Stimulated activated CD4-positive, alpha-beta T cell treated with anti-CD3 and anti-CD28 coated beads, Interleukin-4, amount 100 ng/mL, for 48 hours (primary cell): ENCODE results near the gene IGDCC3.
A peak's percentile ranks its signal among the peaks of the same experiment; 100 is the strongest.

Experiments
- DNase-seq, 2 donors: peaks; one replicate each; pipeline ENCODE4 v3.0.0-alpha.2; 2020; ENCODE audit warnings: low read depth in 2 of 2

IGDCC3 gene

DNA sequence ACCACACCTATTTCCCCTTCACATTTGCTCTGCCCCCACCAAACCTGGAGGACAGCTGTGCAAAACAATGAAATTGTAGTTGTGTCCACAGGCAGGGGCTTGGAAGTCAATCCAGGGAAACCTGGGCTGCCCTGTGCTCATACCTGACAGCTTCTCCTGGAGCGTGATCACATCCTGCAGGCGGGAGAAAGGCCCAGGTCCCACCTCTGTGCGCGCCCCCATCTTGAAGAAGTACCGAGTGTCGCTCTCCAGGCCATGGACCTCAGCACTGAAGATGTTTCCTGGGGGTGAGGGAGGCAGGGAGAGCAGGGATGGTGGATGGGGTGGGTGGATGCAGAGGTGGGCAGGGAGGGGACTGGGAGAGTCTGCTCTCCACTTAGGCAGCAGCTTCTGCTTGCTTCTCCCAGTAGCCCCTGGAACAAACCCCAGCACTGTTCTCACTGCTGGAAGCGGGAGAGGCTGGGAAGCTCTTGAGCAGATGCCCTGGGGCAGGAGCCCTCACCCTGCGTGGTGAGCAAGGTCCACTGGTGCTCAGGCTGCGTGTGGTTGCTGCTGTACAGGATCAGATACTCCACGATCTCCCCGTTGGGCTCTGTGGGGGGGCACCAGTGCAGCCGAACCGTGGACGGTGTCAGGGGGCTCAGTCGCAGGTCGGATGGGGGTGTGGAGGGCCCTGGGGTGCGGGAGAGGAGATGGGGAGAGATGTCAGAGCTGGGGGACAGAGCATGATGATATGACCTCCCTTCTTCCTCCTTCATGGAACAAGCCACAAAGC is 10.7 kb upstream of the IGDCC3 start:
- no peak for DNase-seq

DNA sequence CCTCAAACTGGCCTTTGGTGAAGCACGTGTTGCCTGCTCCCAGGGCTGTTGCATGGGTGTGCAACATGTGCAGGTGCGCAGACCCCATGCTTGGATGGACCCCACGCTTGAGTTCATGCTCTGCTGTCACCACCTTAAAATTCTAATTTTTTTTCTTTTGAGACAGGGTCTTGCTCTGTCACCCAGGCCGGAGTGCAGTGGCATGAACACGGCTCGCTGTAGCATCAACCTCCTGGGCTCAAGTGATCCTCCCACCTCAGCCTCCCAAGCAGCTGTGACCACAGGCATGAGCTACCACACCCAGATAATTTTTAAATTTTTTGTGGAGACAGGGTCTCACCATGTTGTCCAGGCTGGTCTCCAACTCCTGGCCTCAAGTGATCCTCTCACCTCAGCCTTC is 9.1 kb upstream of the IGDCC3 start:
- DNase-seq = no peak

DNA sequence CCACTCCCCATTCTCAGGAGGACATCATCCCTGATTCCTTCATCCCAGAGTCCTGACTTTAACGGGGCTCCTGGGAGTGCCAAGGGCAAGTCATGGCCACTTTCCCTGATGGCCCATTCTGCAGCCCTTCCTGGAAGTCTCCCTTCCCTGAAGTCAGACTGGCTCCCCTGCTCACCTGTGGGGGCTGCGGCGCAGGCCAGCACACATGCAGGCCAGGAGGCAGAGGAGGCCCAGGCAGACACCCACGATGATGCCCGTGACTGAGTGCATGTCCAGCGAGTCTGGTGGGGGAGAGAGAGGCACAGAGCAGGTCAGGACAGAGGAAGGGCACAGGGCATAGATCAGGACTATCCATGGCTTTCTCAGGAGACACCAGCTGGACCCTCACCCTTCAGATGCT is 8.6 kb upstream of the IGDCC3 start:
- DNase-seq = no peak

DNA sequence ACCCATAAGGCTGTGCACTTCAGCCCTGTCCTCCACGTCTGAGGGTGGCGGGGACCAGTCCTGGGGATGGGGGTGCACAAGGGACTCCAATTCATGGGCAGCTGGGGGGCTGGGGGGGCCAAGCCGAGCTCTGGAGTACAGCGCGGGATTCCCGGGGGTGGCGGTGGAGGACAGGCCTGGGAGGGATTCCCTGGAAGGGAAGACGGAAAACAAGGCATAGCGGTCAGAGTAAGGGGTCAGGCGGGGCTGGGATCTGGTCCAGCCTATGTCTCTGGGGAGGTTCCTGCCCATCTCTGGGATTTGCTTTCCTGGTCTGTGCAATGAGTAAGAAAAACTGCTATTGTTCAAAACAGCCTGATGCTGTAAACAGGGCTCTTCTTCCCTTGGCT is 8.1 kb upstream of the IGDCC3 start:
- DNase-seq = no peak

DNA sequence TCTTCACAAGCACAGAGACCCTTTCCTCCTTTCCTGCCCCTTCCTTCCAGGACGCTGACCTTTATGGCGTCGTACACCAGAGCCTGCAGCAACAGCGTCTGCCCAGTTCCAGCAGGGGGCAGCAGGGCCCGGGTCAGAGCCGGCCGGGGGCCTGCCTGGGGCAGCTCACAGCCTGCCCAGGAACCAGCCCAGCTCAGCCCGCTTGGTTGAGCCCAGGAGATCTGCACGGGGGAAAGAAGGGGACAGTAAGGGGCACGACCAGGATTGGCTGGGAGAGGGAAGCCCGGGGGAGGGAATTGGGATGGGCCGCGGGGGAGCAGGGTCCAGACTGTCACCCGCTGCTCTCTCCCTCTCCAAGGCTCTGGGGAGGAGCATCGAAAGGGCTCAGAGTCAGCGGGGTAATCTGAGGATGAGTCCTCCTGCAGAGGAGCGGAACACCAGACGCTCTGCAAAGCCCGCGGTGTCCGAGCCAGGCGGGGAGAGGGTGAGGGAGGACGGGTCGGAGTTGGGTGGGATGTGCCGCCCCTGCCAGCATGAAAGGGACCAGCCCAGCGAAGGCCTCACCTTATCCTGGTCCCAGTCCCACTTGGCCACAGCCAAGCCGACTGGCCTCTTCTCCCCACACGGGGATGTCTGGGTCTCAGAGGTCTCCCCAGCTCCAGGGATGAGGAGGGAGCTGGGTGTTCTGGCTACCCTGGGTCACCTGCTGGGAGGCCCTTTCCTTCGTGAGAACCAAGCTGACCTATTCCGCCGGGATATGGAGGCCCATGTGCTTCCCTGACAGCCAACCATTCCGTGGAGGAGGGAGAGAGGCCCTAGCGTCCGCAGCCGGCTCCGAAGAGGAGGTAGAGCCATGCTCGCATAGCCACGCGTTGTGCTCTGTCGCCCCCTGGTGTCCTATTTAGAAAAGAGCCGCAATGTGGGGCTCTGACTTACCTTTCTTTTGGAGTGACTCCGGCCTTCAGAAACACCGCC is 7.4 kb upstream of the IGDCC3 start:
- peak; percentile 79 to 81 for DNase-seq

DNA sequence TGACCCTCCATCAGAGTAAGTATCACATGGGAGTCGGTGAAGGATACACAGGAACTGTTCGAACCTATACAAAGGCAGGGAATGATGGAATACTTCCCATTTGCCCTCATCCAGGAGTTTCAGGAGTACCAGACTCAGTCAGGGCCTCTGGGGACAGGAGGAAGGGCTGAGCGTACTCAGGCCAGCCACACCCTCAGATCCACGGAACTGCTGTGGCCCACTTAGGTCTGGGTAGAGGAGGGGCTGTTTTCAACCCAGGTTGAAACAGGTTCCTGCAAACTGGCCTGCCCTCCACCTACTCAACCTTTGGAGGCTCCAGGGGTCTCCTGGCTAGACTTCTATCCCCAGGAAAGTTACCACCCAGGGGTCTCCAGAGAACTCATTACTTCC is 6.7 kb upstream of the IGDCC3 start:
- DNase-seq = no peak

DNA sequence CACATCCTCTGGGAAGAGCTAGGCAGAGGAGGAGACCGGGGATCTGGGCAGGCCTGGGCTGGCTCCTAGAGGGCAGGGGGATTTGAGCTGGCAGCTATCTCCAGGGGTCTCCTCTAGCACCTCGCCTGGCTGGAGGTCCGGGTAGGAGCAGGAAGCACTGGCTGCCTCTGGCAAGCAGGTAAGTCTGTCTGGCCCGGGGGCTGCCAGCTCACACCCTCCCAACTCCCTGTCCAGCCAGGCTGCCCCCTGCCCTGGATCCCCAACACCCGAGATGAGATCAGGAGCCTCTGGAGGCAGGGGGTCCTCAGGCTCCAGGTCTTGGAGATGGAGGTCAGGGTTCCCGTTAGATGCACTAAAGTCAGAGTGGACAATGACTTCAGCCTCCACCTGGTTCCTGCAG is 6.2 kb upstream of the IGDCC3 start:
- DNase-seq = no peak

DNA sequence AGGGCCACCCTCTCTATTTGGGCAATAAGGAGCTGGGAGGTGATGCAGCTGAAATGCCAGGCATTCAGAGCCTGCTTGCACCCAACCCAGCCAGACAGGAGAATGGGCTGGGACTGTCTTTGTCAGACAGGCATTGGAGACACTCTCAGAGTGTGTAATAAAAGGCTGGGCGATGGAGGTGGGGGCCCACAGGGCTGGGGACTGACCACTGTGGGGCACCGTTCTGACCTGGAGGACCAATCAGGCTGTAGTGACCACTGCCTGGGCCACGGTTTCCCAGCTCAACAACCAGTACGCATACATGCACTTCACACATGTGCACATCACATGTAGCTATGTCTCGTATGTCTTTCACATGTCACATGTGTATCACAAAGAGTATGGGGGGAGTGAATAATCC is 5.7 kb upstream of the IGDCC3 start:
- no peak for DNase-seq

DNA sequence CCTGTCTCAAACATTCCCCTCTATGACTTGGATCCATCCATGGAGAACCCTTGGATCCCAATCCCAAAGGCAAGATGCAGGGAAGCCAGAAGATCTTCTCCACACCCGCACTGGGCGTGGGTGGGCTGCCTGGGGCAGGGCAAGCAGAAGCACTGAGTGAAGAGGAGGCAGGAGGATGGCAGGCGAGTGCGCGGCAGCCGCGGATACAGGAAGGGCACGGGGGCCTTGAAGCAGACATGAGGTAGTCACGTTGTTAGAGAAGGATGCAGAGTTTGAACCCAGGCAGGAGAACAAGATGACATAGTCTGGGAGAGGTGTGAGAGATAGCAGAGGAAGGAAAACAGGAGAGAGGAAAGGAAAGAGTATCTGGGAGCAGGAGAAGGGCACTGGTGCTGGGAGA is 5.1 kb upstream of the IGDCC3 start:
- DNase-seq = no peak

DNA sequence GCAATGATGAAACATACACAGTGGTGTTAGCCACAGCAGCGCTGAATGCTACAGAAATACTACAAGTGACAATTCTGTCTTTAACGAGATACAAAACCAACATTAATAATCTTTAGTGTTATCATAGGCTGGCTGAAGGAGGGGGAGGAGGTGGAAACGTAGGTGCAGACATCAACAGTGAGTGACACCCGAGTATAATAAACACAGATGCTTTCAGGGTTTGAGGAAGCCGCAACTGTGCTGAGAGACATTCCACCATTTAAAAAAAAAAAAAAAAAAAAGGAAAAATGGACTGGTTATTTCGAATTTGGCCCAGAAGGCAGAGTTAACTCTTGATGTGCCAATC is 4.3 kb upstream of the IGDCC3 start:
- DNase-seq = no peak

DNA sequence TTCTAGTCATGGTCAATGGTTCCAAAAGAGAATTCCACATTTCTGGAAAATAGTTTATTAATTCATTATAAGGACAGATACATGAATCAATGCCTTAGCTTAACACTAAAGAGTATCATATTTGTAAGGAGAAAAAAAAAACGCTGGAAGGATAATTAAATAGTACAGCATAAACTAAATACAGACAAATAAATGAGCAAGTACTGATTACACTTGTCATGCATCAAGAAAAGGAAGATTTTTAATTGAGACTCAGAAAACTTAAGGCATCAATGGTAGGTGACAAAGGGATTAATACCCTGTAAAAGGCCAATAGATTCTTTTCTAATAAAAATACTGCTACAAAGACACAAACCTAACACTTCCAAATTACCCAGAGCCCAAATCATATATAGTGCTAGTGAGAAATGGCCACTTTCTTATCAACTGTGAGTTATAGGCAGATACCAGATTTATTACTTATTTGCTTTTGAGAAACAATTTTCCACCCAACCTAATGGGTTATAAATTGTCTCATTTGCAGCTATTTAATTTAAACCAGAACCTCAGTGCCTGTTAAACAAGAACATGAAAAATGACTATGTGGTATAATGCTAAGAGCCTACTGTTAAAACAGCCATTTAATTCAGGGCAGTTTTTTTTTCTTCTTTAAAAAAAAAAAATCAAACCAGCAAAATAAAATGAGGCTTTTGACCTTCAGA is 3.8 kb upstream of the IGDCC3 start:
- DNase-seq = no peak

DNA sequence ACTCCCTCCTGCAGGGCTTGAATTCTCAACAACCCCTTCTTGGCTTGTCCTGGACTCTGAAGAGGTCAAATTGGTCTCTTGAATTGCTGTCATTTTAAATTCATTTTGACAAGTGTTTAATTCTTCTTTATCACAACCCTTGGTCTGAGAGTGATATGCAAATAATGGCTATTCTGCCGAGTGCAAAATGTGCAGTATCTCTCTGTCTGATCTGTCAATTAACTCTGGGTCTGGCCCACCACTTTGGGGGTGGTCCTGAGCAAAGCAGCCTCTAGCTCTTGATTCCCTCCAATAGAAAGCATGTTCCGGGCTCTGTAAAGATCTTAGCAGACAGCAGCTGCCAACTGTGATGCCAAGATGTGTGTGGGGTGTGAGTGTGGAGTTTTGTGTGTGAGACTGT is 2.2 kb upstream of the IGDCC3 start:
- DNase-seq = no peak

DNA sequence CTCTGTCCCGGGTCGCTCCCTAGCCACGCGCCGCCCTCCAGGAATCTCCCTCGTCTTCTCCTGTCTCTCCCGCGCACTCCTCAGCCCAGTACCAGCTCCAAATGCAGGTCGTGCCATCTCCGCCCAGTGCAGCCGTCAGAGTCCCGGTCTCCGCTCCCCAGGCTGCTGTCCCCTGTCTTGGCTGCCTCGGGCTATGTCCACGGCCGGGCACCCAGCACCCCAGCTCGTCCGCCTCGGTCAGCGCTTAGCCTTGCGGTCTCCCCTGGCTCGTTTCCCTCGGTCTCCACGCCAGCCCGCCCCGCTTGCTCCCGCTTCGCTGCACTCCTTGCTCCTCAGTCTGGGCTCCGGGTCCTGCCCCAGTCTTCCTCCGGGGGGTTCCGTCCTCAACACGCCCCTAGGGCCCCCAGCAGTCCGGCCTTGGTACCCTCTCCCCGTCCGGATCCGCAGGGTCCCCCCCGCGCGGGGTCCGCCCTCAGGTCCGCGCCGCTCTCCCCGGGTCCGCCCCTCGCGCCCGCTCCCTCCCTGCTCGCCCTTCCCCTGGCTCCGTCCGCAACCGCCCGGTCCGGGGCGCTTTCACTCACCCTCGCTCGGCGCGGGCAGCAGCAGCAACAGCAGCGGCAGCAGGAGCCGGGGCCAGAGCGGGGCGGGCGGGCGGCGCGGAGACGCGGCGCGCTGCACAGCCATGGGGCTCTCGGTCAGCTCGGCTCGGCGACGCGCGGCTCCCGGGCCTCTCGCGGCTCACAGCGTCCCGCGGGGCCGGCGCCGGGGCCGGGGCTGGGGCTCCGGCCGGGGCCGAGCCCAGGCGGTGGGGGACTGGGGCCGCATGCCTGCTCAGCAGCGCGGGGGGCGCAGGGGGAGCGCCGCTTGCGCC is 462 bp downstream of the IGDCC3 start:
- DNase-seq = no peak

DNA sequence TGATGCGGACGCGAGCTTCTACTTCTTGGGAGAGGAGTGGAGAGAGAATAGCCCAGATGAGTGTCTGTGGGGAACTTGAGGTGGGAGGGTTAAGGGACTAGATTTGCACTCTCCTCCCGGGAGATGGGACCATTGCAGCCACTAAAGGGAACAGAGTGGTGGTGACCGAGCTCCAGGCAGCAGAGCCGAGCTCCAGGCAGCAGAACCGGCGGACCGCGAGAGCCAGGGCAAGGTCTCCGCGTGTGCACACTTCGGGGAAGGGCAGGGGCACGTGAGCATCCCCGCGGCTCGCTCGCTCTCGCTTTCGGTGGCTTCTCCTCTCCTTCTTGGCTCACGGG is 1.1 kb downstream of the IGDCC3 start:
- DNase-seq = no peak

DNA sequence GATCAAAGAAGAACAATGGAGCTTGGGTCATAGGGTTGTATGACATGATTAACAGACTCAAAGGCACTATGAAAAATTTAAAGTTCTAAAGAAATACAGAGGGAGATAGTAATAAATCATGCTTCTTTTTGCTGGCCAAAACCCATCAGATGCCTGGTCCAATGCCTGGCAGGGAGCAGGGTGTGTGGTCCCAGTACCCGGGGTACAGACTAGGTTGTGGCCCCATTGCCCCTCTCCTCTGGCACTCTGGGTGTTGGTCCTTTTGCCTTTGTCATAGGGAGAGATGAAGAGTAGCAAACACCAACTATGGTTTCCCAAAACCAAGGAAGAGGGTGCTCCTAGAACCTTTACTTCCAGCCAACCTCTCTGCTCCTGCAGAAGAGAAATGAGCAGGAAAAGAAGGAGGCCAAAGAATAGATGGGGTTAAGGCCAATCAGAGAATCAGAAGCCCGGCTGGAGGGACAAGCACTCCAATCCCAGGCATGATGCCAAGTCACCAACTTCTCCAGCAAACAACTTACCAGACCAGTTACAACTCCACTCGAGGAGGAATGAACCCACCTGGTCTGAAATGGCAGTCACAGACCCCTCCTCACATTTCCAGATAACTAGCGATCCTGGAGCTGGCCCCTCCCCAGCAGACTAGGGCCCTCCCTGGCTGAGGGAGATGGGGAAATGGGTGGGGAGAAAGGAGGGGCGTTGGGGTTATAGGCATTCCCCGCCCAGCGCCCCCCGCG is 1.8 kb downstream of the IGDCC3 start:
- DNase-seq = no peak

DNA sequence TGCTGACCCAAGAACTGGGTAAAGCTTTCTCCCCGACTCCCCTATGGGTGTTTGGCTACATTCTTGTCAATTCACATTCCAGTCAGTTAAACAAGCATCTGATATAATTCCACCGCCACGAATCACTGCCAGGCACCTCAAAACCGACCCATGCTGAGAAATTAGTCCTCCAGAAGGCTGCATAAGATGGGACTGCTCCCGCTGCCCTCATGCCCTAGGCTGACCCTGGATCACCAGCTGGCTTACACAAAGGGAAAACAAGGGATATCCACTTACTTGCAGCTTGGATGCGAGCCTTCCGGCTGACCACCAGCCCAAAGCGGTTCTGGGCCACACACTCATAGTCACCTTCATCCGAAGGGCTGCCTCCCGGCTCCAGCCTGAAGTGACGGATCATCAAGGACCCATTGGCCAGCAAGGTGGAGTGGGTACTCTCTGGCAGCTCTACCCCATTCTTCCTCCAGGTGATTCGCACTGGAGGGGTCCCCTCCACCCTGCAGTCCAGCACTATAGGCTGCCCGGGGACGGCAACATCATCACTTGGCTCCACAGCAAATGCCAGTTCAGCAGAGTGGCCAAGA is 2.9 kb downstream of the IGDCC3 start:
- no peak for DNase-seq

DNA sequence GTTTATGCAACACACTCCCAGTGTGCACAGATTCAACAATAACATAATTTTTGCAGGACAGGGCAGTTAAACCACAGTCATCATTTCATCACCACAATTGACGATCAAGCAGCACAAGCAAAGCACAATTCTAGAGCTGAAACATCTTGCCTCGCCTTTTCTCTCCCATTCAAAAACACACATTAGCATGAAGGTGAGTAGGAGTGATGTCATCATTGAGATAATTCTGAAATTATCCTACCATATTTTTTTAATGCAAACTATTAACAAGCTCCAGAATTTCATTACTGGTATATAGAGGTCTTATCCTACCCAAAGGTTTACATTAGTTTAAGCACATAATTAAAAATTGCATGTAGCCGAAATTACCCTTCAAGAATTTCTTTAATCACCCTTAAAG is 3.5 kb downstream of the IGDCC3 start:
- no peak for DNase-seq

DNA sequence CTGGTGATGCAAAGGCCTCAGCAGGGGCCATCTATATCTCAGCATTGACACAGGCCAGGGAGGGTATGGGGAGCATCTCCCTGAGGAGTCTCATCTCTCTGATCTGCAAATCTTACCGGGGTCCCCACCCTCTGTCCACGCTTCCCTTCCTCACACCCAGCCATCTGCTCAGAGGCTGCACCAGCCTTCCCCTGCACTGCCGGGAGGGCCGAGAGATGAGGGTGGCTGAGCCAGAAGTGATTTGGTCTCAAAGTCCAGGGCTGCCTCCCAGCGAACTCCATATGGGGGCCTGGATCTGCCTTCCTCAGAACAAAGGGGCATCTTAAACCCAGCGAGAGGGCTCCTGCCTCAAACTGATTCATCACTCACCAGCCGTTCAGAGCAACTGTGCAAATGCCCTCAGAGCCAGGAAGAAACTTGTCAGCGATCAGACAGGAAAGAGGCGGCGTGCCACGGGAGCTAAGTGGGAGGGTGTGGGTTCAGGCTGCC is 4.6 kb downstream of the IGDCC3 start:
- no peak for DNase-seq

DNA sequence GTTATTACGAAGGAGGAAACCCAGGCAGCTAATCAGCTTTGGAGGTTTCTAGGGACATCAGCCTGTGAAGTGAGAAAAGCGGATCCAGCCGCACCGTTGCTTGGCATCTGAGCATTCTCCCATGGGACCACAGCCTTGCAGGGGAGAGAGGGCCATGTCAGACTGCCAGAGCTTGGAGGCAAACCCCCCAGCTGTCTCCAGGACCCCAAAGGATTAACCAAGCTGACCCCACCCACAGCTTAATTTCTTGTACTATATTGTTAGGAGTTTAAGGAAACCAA is 5.1 kb downstream of the IGDCC3 start:
- no peak for DNase-seq

DNA sequence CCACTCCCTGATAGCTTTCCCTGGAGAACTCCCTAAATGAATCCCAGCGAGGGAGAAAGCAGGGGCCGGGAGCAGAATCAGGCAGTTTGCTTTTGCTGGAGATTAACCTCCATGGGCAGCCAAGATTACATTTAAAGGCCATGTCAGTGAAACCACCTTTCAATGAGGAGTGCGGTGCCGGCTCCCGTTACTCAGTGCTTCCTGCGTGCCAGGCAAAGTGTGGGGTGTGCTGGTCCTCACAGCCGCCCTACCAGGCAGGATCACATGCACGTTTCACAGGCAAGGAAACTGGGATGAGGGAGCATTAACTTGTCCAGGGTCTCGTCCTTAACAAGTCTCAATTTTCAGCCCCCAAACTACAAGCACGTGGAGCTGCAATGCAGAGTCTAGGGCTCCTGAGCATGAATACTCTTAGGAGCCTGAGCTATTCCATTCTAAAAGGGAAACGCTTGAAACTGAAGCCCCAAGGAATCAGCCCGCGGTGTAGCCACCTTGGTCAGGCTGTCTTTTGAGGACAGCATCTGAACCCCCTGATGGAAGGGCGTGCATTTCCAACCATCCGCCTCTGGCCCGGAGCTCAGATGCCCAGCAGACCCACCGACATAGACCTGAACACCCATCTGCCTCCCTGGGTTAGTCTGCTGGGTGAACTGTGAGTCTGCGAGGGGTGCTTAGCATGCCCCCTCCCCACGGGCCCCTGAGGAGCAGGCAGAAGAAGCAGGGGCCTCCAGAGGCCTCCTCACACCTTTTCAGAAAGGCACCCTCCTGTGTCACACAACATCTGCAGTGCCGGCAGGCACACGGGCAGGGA is 5.6 kb downstream of the IGDCC3 start:
- no peak for DNase-seq
